Activated naive CD4-positive, alpha-beta T cell treated with anti-CD3 and anti-CD28 coated beads, Interleukin-2, amount 10 ng/mL, durations not matched to agents 7 days and 5 days (primary cell): Measurements from ENCODE around the gene CYP17A1.
"Not testable (repeated sequence)": the region's sequence is repeated elsewhere in the genome, so short reads cannot be mapped to it uniquely, and the experiment has no call there.

Source experiments
- CTCF ChIA-PET: fragments of 350-600 bp; sonication (Branson Sonifier 250); formaldehyde crosslinking; loops from one replicate; lab custom pipeline; 2021; ENCODE audit warnings: antibody characterized with exemption; lab: Charles Lee
- DNase-seq: peaks from one replicate; pipeline ENCODE4 v3.0.0-alpha.2; 2020
- H3K27ac Mint-ChIP-seq: one replicate; pipeline ENCODE4 v1.8.0; 2021; ENCODE audit warnings: mild to moderate bottlenecking, moderate library complexity, mixed read lengths
- H3K27me3 Mint-ChIP-seq: one replicate; pipeline ENCODE4 v1.8.0; 2021; ENCODE audit warnings: mild to moderate bottlenecking, mixed read lengths
- H3K36me3 Mint-ChIP-seq: one replicate; pipeline ENCODE4 v1.8.0; 2021; ENCODE audit warnings: mixed read lengths
- H3K4me1 Mint-ChIP-seq: one replicate; pipeline ENCODE4 v1.8.0; 2021; ENCODE audit warnings: mixed read lengths
- H3K4me3 Mint-ChIP-seq: one replicate; pipeline ENCODE4 v1.8.0; 2021; ENCODE audit warnings: mild to moderate bottlenecking, moderate library complexity, mixed read lengths
- H3K9me3 Mint-ChIP-seq: one replicate; pipeline ENCODE4 v1.8.0; 2021; ENCODE audit warnings: mixed read lengths

Gene CYP17A1

DNA sequence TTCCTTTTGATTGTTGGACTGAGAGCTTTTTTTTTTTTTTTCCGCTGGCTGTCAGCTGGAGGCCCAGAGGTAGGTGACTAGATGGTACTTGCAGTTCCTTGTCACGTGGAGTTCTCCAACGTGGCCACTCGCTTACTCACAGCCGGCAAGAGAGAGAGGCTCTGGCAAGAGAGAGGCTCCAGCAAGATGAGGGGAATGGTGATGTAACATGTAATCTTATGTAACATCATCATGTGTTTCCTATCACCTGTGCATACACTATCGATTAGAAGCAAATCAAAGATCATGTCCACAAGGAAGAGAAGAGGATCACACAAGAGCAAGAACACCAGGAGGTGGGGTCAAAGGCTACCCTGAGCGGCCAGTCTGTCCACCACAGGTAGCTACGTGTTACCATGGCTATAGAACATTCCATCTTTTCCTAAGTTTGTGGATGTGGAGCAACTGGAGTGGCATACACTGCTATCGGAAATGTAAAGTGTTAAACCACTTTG lies 12.9 kb upstream of the CYP17A1 start:
- peaks cover 6% of the 10 kb centered on the region for H3K27me3 Mint-ChIP-seq
- CTCF ChIA-PET, result interaction anchor here (1.6 kb wide), 1 partner anchor 15 kb away, joined by 4 read pairs; no protein-coding TSS in a partner anchor
- H3K36me3 Mint-ChIP-seq, result no peaks in the 10 kb centered on the region
- H3K4me3 Mint-ChIP-seq, result no peak overlapping the region
- DNase-seq, result no peak
- H3K9me3 Mint-ChIP-seq, result no peaks in the 10 kb centered on the region
- H3K4me1 Mint-ChIP-seq, result peaks cover 5% of the 10 kb centered on the region
- H3K27ac Mint-ChIP-seq, result no peak overlapping the region

- Mint-ChIP-seq H3K27ac (no peak overlapping the region), H3K9me3 (no peaks in the 10 kb centered on the region), H3K4me1 (no peaks in the 10 kb centered on the region), H3K27me3 (peaks cover 6% of the 10 kb centered on the region), H3K36me3 (no peaks in the 10 kb centered on the region), H3K4me3 (no peak overlapping the region)
- CTCF ChIA-PET, result interaction anchor here (0.8 to 2.3 kb wide), 2 partner anchors 10 to 56 kb away, joined by 3 to 11 read pairs; no protein-coding TSS in a partner anchor
- DNase-seq, result no peak
These were observed 8.2 kb upstream of the CYP17A1 start for GRCh38 chr10:102845352-102845902.

DNA sequence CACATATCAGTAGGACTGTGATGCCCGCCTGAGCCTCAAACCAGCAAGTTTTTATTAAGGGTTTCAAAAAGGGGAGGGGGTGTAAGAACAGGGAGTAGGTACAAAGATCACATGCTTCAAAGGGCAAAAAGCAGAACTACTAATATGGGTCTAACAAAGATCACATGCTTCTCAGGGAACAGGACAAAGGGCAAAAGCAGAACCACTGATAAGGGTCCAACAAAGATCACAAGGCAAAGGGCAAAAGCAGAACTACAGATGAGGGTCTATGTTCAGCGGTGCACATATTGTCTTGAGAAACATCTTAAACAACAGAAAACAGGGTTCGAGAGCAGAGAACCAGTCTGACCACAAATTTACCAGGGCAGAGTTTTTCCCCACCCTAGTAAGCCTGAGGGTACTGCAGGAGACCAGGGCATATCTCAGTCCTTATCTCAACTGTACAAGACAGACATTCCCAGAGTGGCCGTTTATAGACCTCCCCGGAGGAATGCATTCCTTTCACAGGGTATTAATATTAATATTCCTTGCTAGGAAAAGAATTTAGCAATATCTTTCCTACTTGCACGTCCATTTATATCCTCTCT lies 7.1 kb upstream of the CYP17A1 start:
- H3K4me1 Mint-ChIP-seq, H3K36me3 Mint-ChIP-seq, H3K9me3 Mint-ChIP-seq, H3K4me3 Mint-ChIP-seq, H3K27ac Mint-ChIP-seq, CTCF ChIA-PET, H3K27me3 Mint-ChIP-seq, DNase-seq: not testable (repeated sequence)

DNA sequence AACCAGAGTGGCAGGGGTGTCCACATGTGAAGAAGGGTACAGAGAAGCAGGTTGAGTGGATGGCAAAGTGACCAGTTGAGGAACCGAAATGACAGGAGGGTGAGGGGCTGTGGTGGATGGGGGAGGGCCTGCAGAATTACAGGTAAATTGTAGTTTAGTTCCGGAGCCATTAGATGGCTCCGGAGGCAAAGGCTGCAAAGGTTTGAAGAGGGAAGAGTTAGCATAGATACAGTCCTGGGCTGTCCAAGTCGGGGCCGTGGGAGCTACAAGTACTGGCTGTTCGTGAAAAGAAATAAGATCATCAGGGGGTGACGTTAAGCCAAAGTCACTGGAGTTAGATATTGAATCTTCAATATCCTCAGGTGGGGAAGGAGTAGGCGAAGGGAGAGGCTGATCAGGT lies 5.9 kb upstream of the CYP17A1 start:
- H3K4me1 Mint-ChIP-seq, H3K4me3 Mint-ChIP-seq, DNase-seq, H3K27ac Mint-ChIP-seq, H3K36me3 Mint-ChIP-seq, CTCF ChIA-PET, H3K9me3 Mint-ChIP-seq, H3K27me3 Mint-ChIP-seq: not testable (repeated sequence)

DNA sequence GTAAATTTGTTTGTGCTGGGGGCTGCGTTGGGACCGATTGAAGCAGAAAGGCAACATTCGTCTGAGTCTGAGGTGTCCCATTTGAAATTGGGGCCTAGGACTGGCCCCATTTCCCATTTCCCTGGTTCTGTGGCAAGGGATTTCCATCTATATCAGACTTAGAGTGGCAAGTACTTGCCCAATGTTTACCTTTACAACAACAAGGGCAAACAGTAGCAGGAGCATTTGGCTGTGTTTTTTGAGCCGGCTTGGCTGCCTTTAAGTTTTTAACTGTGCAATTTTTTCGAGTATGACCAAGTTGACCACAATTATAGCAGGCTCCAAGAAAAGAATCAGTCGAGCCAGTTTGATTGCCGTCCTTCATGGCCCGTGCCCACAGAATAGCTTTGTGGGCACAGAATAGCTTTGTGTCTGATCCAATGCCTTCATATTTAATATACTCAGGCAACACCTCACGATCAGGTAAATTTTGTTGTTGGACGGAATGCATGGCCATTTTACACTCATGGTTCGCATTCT lies 4.7 kb upstream of the CYP17A1 start:
- no peak for DNase-seq
- H3K4me3 Mint-ChIP-seq, result no peak overlapping the region
- peaks cover 12% of the 10 kb centered on the region for H3K27me3 Mint-ChIP-seq
- no peaks in the 10 kb centered on the region for H3K4me1 Mint-ChIP-seq
- no peak overlapping the region for H3K27ac Mint-ChIP-seq
- CTCF ChIA-PET, result interaction anchor here (0.8 kb wide), 1 partner anchor 60 kb away, joined by 3 read pairs; no protein-coding TSS in a partner anchor
- no peaks in the 10 kb centered on the region for H3K36me3 Mint-ChIP-seq
- peaks cover 6% of the 10 kb centered on the region for H3K9me3 Mint-ChIP-seq

GRCh38 chr10:102838276-102838927 lies 1.2 kb upstream of the CYP17A1 start:
- H3K9me3 Mint-ChIP-seq, H3K4me1 Mint-ChIP-seq, DNase-seq, H3K4me3 Mint-ChIP-seq, H3K36me3 Mint-ChIP-seq, H3K27ac Mint-ChIP-seq: not testable (repeated sequence)
- peaks cover 12% of the 10 kb centered on the region for H3K27me3 Mint-ChIP-seq
- CTCF ChIA-PET, result interaction anchor here (1.2 to 5.5 kb wide), 2 partner anchors 64 to 86 kb away, joined by 3 to 72 read pairs; no protein-coding TSS in a partner anchor

- peaks cover 15% of the 10 kb centered on the region for H3K27me3 Mint-ChIP-seq
- peak; percentile 85 for DNase-seq
- no peaks in the 10 kb centered on the region for H3K36me3 Mint-ChIP-seq
- no peaks in the 10 kb centered on the region for H3K4me1 Mint-ChIP-seq
- H3K9me3 Mint-ChIP-seq, result peaks cover 6% of the 10 kb centered on the region
- CTCF ChIA-PET, result interaction anchor here (0.7 to 5.5 kb wide), 18 partner anchors 11 to 576 kb away, joined by 3 to 72 read pairs (median 4); partner anchors contain the start of gene BORCS7
- no peak overlapping the region for H3K4me3 Mint-ChIP-seq
- no peak overlapping the region for H3K27ac Mint-ChIP-seq
These were observed 2.2 kb downstream of the CYP17A1 start for GRCh38 chr10:102835007-102835482.

DNA sequence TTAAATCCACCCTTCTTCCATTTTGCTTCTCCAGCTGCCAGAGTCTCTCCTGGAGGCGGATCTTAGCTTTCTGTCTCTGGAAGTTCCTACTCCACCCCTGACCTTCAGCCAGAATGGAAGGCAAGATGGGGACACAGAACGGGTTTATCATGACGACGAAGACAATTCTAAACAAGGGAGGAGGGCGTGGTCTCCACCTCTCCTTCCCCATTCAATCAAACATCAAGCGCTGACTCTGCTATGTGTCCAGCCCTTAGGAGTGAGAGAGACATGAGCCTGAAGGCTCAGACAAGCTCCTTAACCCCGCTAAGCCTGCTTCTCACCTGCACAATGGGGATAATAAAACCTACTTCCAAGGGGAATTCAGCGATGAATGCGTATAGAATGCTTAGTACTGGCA lies 3.1 kb downstream of the CYP17A1 start:
- Mint-ChIP-seq H3K27me3 (peaks cover 17% of the 10 kb centered on the region), H3K36me3 (no peaks in the 10 kb centered on the region), H3K9me3 (peaks cover 6% of the 10 kb centered on the region), H3K4me3 (no peak overlapping the region), H3K4me1 (no peaks in the 10 kb centered on the region), H3K27ac (no peak overlapping the region)
- CTCF ChIA-PET, result interaction anchor here (1.1 to 5.5 kb wide), 5 partner anchors 12 to 79 kb away, joined by 3 to 72 read pairs (median 4); partner anchors contain the start of gene BORCS7
- no peak for DNase-seq

GRCh38 chr10:102832987-102833386 lies 4.2 kb downstream of the CYP17A1 start:
- Mint-ChIP-seq H3K27me3 (peaks cover 14% of the 10 kb centered on the region), H3K36me3 (no peaks in the 10 kb centered on the region), H3K4me1 (no peaks in the 10 kb centered on the region), H3K27ac (no peak overlapping the region), H3K9me3 (peaks cover 3% of the 10 kb centered on the region), H3K4me3 (no peak overlapping the region)
- CTCF ChIA-PET, result interaction anchor here (1.0 to 5.5 kb wide), 3 partner anchors 69 to 237 kb away, joined by 3 to 72 read pairs (median 3); no protein-coding TSS in a partner anchor
- DNase-seq, result no peak

DNA sequence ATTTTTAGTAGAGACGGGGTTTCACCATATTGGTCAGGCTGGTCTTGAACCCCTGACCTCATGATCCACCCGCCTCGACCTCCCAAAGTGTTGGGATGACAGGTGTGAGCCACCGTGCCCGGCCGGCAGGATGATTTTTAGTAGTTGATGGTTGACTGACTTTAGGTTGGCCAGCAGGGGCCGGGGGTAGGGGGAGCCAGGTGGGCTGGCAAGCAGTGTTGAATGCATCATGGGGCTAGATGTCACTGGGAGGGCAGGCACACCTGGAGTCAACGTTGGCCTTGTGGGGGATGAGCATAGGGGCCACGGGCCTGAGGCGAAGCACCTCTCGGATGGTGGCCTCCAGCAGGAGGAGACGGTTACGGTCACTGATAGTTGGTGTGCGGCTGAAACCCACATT lies 5.0 kb downstream of the CYP17A1 start:
- no peaks in the 10 kb centered on the region for H3K9me3 Mint-ChIP-seq
- H3K36me3 Mint-ChIP-seq, result no peaks in the 10 kb centered on the region
- CTCF ChIA-PET, result interaction anchor here (1.0 to 1.5 kb wide), 3 partner anchors 9 to 238 kb away, joined by 3 read pairs; no protein-coding TSS in a partner anchor
- H3K27ac Mint-ChIP-seq, result no peak overlapping the region
- H3K4me3 Mint-ChIP-seq, result no peak overlapping the region
- H3K4me1 Mint-ChIP-seq, result no peaks in the 10 kb centered on the region
- peaks cover 12% of the 10 kb centered on the region for H3K27me3 Mint-ChIP-seq
- no peak for DNase-seq

GRCh38 chr10:102831322-102832071 lies 5.7 kb downstream of the CYP17A1 start:
- CTCF ChIA-PET, result interaction anchor here (0.6 to 1.5 kb wide), 2 partner anchors 8 to 70 kb away, joined by 3 read pairs; no protein-coding TSS in a partner anchor
- H3K4me3 Mint-ChIP-seq, result no peak overlapping the region
- H3K27ac Mint-ChIP-seq, result no peak overlapping the region
- no peak for DNase-seq
- no peaks in the 10 kb centered on the region for H3K4me1 Mint-ChIP-seq
- no peaks in the 10 kb centered on the region for H3K36me3 Mint-ChIP-seq
- peaks cover 12% of the 10 kb centered on the region for H3K27me3 Mint-ChIP-seq
- H3K9me3 Mint-ChIP-seq, result no peaks in the 10 kb centered on the region

GRCh38 chr10:102827597-102827975 lies 9.6 kb downstream of the CYP17A1 start:
- DNase-seq, result no peak
- no peak overlapping the region for H3K4me3 Mint-ChIP-seq
- CTCF ChIA-PET, result no interaction called here
- peaks cover 20% of the 10 kb centered on the region for H3K27me3 Mint-ChIP-seq
- H3K36me3 Mint-ChIP-seq, result no peaks in the 10 kb centered on the region
- no peak overlapping the region for H3K27ac Mint-ChIP-seq
- H3K4me1 Mint-ChIP-seq, result no peaks in the 10 kb centered on the region
- no peaks in the 10 kb centered on the region for H3K9me3 Mint-ChIP-seq

GRCh38 chr10:102826148-102826796 lies 10.9 kb downstream of the CYP17A1 start:
- no peaks in the 10 kb centered on the region for H3K36me3 Mint-ChIP-seq
- H3K27ac Mint-ChIP-seq, result no peak overlapping the region
- CTCF ChIA-PET, result interaction anchor here (0.6 to 1.1 kb wide), 4 partner anchors 75 to 237 kb away, joined by 3 read pairs; no protein-coding TSS in a partner anchor
- no peaks in the 10 kb centered on the region for H3K9me3 Mint-ChIP-seq
- no peak overlapping the region for H3K4me3 Mint-ChIP-seq
- peaks cover 17% of the 10 kb centered on the region for H3K27me3 Mint-ChIP-seq
- no peaks in the 10 kb centered on the region for H3K4me1 Mint-ChIP-seq
- no peak for DNase-seq
